ENCODE measurements around the gene TUBB2B. TPM values are rescaled to one million over a fixed set of nuclear protein-coding genes. Genes with fewer than 3 reads are reported as not detected.
"Not testable (repeated sequence)": the region's sequence is repeated elsewhere in the genome, so short reads cannot be mapped to it uniquely, and the experiment has no call there.

Gene TUBB2B
- total RNA-seq, 1 experiment from 2014 or later = 3.0 TPM

DNA sequence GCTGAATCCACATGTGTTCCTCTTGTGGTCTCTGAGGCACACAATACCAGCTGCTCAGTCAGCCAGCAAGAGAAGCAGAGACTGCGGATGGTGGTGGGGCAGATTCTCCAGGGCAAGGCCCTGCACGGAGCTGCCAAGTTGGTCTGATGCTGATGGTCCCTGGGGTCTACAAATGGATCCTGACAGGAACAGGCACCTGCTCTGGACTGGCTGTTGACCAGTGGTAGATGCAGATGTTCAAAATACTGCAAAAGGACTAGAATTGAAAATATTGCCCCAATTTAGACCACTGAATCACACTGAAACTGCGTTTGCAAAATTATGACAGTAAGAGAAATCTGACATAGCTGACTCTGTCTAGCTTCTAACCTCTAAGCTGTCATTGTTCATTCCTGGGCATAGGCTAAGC is 40.5 kb downstream of the TUBB2B start:
- CTCF ChIA-PET = no interaction called here
- intact Hi-C loops (cut with micrococcal nuclease; ENCODE audit: unreplicated experiment) = no loop called here

DNA sequence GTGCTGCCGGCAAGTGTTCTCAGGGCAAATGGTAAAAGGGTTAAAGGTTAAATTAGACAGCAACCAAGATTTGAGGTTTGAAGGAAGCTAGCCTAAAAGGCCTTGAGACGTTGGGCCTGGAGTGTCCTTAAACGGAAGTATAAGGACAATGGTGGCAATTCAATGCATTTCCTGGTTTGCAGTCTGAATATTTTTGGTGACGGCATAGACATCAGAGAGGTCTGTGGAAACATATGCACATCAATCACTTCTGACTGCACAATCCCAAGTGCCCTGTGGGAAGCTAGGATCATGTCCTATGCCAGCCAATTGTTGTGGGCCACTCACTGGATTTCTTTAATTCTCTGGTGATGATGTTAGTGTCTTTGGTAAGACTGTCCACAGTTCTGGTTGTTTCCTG is 44.4 kb downstream of the TUBB2B start:
- no peaks in the 10 kb centered on the region for H3K36me3 Mint-ChIP-seq (ENCODE audit: insufficient read depth, unreplicated experiment)
- no peak for DNase-seq
- intact Hi-C loops (cut with micrococcal nuclease; ENCODE audit: unreplicated experiment) = no loop called here
- no peak overlapping the region for H3K27ac Mint-ChIP-seq (ENCODE audit: unreplicated experiment)
- H3K4me3 Mint-ChIP-seq (ENCODE audit: low read depth, unreplicated experiment) = no peak overlapping the region
- no peaks in the 10 kb centered on the region for H3K4me1 Mint-ChIP-seq (ENCODE audit: low read depth, unreplicated experiment)
- BruUV-seq (replicated peaks) = no TSS peak
- peaks cover 15% of the 10 kb centered on the region for H3K27me3 Mint-ChIP-seq (ENCODE audit: unreplicated experiment)
- CTCF ChIA-PET = no interaction called here
- H3K9me3 Mint-ChIP-seq (ENCODE audit: low read depth, unreplicated experiment) = no peaks in the 10 kb centered on the region
- no peak for TF ChIP-seq CTCF (IDR thresholded peaks at IDR 0.05; ENCODE audit: unreplicated experiment)

More for the DNA sequence above, 40.5 kb downstream of the TUBB2B start:
- BruUV-seq (replicated peaks) = no TSS peak
- H3K36me3 Mint-ChIP-seq (ENCODE audit: insufficient read depth, unreplicated experiment) = no peaks in the 10 kb centered on the region
- H3K4me3 Mint-ChIP-seq (ENCODE audit: low read depth, unreplicated experiment) = no peak overlapping the region
- no peak overlapping the region for H3K27ac Mint-ChIP-seq (ENCODE audit: unreplicated experiment)
- H3K27me3 Mint-ChIP-seq (ENCODE audit: unreplicated experiment) = peaks cover 15% of the 10 kb centered on the region
- no peaks in the 10 kb centered on the region for H3K4me1 Mint-ChIP-seq (ENCODE audit: low read depth, unreplicated experiment)
- DNase-seq = no peak
- TF ChIP-seq CTCF (IDR thresholded peaks at IDR 0.05; ENCODE audit: unreplicated experiment) = no peak
- H3K9me3 Mint-ChIP-seq (ENCODE audit: low read depth, unreplicated experiment) = no peaks in the 10 kb centered on the region

GRCh38 chr6:3181105-3181504 is 46.3 kb downstream of the TUBB2B start:
- no peaks in the 10 kb centered on the region for H3K9me3 Mint-ChIP-seq (ENCODE audit: low read depth, unreplicated experiment)
- H3K27me3 Mint-ChIP-seq (ENCODE audit: unreplicated experiment) = peaks cover 20% of the 10 kb centered on the region
- intact Hi-C loops (cut with micrococcal nuclease; ENCODE audit: unreplicated experiment) = no loop called here
- H3K4me1 Mint-ChIP-seq (ENCODE audit: low read depth, unreplicated experiment) = no peaks in the 10 kb centered on the region
- no TSS peak for BruUV-seq (replicated peaks)
- DNase-seq = no peak
- TF ChIP-seq CTCF (IDR thresholded peaks at IDR 0.05; ENCODE audit: unreplicated experiment) = no peak
- H3K27ac Mint-ChIP-seq (ENCODE audit: unreplicated experiment) = no peak overlapping the region
- H3K4me3 Mint-ChIP-seq (ENCODE audit: low read depth, unreplicated experiment) = no peak overlapping the region
- no peaks in the 10 kb centered on the region for H3K36me3 Mint-ChIP-seq (ENCODE audit: insufficient read depth, unreplicated experiment)
- CTCF ChIA-PET = no interaction called here

DNA sequence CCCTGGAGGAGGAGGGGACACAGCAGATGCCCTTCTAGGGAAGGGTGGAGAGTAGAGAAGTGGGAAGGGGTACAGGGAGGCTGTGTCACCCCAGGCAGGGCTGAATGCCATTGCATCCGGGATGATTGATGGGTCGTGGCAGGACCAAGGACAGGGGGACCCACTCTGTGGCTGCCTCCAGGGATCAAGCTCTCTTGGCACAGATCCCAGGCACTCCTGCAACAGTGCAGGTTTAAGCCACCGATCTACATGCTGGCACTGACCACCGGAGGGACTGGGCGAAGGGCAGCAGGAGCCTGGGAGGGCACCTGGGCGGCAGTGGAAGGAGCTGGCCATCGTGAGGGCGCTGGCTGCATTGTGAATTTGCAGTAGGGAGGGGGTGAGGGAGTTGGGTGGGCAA is 47.5 kb downstream of the TUBB2B start:
- BruUV-seq (replicated peaks); H3K4me3 Mint-ChIP-seq (ENCODE audit: low read depth, unreplicated experiment); H3K36me3 Mint-ChIP-seq (ENCODE audit: insufficient read depth, unreplicated experiment); DNase-seq; intact Hi-C loops (cut with micrococcal nuclease; ENCODE audit: unreplicated experiment); H3K27ac Mint-ChIP-seq (ENCODE audit: unreplicated experiment); H3K9me3 Mint-ChIP-seq (ENCODE audit: low read depth, unreplicated experiment); H3K4me1 Mint-ChIP-seq (ENCODE audit: low read depth, unreplicated experiment); CTCF ChIA-PET: not testable (repeated sequence)
- H3K27me3 Mint-ChIP-seq (ENCODE audit: unreplicated experiment) = peaks cover 25% of the 10 kb centered on the region

DNA sequence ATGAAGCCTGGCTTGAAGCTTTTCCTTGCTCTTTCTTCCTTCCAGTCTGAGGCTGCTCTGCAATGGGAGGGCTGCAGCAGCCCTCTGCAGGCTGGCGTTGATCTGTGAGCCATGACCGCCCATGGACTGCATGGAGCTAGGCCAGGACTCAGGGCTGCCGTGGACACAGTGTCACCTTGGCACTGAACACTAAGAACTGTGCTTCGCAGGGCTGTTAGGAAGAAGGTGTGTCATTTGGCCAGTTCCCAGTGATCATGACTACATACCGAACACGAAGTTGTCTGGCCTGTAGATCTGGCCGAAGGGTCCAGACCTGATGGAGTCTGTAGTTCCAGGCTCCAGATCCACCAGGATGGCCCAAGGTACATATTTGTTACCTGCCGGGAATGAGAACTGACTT is 48.8 kb downstream of the TUBB2B start:
- BruUV-seq (replicated peaks); intact Hi-C loops (cut with micrococcal nuclease; ENCODE audit: unreplicated experiment); H3K36me3 Mint-ChIP-seq (ENCODE audit: insufficient read depth, unreplicated experiment); CTCF ChIA-PET; H3K9me3 Mint-ChIP-seq (ENCODE audit: low read depth, unreplicated experiment); H3K4me1 Mint-ChIP-seq (ENCODE audit: low read depth, unreplicated experiment); H3K4me3 Mint-ChIP-seq (ENCODE audit: low read depth, unreplicated experiment); H3K27ac Mint-ChIP-seq (ENCODE audit: unreplicated experiment); DNase-seq: not testable (repeated sequence)
- H3K27me3 Mint-ChIP-seq (ENCODE audit: unreplicated experiment) = peaks cover 13% of the 10 kb centered on the region
